HG02973 (cell line): ENCODE data around the gene VAMP5.
"Not testable (repeated sequence)": the region's sequence is repeated elsewhere in the genome, so short reads cannot be mapped to it uniquely, and the experiment has no call there.

Experiments
- ATAC-seq: cut with Tn5 transposase; IDR thresholded peaks from one replicate; pipeline ENCODE4 v1.9.1; 2021; ENCODE audit warnings: moderate library complexity; ENCODE audit not compliant: unreplicated experiment

Gene VAMP5

GRCh38 chr2:85582492-85582891, 1.7 kb upstream of the VAMP5 start:
- ATAC-seq: no peak

DNA sequence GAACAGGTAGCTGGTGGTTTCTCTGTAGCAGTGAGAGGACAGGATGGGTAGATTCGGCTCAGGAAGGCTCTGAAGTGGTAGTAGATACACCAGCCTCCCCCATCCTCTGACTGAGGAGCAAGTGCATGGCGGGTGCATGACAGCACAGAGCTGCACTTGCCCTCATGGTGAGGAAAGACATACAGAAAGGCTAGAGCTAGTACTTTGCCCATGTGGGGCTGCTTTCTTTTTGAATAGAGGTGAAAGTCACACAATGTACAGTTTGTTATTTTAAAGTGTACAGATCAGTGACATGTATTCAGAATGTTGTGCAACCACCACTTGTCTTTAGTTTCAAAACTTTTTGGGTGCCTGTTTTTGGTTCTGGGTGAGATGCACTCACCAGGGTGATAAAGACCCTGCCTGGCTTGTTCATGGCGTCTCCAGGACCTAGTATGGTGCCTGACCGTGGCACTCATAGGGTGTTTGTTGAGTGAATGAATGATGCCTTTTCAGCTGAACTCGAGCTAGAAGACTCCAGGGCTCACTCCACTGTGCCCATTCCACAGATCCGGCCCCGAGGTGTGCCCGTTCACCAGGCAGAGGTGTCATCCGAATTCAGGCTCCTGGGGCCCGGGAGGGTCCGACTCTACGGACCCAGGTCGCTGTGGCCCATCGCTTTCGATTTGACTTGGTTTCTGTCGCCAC, 421 bp upstream of the VAMP5 start:
- ATAC-seq: no peak

DNA sequence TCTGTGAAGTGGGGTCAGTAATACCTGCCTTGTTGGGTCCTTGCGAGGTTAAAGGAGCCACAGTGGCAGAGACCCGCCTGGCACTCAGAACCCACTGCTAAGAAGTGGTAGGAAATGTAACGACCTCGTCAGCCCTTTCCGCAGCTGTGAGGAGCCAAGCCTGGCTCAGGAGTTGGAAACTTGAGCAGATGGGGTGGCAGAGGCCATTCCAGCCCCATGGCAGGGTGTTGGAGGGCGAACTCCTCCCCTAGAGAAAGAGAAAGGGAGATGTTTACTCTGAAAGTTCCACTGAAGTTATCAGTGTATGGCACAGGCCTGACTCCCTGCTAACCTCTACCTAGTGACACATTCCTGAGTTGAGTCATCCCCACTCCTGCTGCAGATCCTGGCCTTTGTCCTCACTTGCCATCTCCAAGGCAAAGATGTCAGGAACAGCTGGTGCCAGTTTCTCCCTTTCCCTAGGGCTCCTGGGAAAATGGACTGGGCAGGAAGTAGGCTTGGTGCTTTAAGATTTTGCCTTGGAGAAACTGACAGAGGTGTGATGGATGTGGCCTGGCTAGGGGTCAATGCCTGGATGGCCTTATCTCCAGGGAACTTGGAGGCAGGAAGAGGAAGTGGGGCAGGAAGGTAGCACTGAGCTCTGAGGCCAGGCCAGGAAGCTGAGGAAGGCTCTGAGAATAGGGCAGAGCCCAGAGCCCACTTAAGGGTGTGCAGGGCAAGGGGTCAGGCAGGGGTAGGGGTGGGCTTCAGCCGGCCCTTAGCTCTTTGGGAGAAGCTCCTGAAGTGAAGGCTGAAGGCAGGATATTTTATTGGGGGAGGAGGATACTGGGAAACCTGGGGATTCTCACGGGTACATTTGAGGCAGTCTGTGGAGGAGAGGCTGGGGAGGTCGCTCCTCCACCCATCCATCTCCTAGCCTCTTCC, 888 bp downstream of the VAMP5 start:
- ATAC-seq: peak; percentile 41

DNA sequence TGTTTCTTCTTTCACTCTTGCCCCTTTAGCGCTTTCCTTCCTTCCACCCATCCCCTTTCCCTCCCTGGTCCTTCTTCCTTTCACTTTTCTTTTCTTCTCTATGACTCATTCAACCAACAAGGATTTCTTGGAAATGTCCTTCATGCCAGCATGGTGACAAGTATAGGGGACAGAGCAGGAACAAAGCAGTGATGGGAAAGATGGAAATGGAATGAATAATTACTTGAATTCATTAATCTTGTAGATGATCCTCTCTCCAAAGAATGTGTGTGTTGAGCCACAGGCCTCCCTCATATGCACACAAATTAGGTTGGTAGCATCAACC, 1.5 kb downstream of the VAMP5 start:
- no peak for ATAC-seq

- ATAC-seq: no peak
Measured at GRCh38 chr2:85588236-85588635, 4.0 kb downstream of the VAMP5 start.

- no peak for ATAC-seq
Measured at GRCh38 chr2:85588645-85589044, 4.4 kb downstream of the VAMP5 start.

DNA sequence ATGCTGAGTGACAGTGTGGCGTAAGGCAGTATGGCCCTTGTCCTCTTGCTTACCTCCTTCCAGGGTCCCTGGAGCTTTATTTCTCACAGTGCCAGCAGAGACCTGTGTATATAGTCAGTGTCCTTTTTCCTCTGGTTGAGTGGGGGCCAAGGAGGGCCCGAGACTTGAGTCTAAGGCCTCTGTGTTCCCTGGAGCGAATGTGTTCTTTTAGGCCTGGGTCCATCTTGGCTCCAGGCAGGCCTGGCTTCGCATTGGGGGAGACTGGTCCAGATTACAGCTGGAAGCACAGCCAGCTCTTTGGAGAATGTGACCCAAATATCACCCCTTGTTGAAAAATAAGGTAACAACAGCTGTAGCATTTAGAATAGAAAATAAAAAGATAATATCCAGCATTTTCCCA, 5.0 kb downstream of the VAMP5 start:
- no peak for ATAC-seq

- no peak for ATAC-seq
Measured at GRCh38 chr2:85589982-85590791, 6.0 kb downstream of the VAMP5 start.

DNA sequence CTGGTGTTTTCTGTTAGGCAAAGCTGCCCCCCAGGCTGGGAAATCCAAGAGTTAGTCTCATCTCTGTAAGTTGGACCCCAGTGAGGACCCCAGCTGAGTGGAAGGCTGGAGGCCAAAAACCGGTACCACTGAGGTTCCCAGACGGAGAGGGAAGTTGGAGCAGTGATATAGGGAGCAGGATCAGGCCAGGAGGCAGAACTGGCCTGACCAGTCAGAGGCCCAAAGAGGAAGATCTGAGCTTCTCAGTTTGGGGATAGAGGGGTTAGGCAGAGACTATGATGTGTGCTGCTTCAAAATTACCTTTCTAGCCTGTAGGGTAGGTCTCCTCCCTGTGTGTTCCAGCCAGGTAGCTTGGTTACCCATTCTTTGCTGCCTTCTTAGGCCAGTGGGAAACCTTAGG, 6.7 kb downstream of the VAMP5 start:
- no peak for ATAC-seq

DNA sequence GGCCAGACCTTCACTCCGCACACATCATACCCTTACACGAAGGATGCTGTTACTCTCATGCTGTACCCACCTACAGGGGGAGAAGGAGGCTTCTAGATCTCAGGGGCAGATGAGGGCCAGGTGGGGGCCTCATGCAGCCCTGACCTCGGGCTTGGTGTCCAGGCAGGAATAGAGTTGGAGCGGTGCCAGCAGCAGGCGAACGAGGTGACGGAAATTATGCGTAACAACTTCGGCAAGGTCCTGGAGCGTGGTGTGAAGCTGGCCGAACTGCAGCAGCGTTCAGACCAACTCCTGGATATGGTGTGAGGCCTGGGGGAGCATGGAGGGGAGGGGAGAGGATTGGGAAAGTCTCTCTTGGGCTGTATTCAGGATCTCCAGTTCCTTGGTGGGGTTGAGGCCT, 7.3 kb downstream of the VAMP5 start:
- no peak for ATAC-seq

DNA sequence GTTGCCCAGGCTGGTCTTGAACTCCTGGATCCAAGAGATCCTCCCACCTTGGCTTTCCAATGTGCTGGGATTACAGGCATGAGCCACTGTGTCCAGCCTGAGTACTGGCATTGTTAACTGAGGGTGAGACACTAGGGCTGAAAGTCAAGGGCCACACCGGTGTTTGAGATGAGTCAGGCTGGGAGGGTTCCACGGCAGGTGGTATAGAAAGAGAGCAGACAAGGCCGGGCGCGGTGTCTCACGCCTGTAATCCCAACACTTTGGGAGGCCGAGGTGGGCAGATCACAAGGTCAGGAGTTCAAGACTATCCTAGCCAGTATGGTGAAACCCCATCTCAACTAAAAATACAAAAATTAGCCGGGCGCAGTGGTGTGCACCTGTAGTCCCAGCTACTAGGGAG, 8.1 kb downstream of the VAMP5 start:
- not testable (repeated sequence) for ATAC-seq

GRCh38 chr2:85593023-85593422, 8.8 kb downstream of the VAMP5 start:
- no peak for ATAC-seq

GRCh38 chr2:85594715-85595300, 10.6 kb downstream of the VAMP5 start:
- ATAC-seq: no peak

- ATAC-seq: peak; percentile 98
Measured at GRCh38 chr2:85595301-85596025, 11.2 kb downstream of the VAMP5 start, which contains the start of gene RNF181. RNF181 (plus strand) TSS chr2:85595745; CDS start chr2:85595764, 19 bp downstream.

DNA sequence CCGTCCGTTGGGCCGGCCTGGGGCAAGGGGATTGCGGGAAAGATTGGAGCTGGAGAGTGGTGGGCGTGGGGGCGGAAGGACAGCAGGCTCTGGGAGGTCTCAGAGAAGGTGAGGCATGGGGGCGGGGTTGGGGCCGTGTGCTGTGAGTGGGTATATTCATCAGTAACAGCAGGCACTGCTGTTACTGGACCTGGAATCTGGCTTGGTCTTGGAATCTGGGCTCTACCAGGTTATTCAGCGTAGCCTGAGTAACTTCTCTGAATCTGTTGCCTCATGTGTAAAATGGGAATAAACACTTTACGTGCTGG, 11.7 kb downstream of the VAMP5 start:
- peak; percentile 3 for ATAC-seq

GRCh38 chr2:85596486-85597143, 12.4 kb downstream of the VAMP5 start:
- ATAC-seq: no peak

- no peak for ATAC-seq
Measured at GRCh38 chr2:85597241-85597640, 13.0 kb downstream of the VAMP5 start.

DNA sequence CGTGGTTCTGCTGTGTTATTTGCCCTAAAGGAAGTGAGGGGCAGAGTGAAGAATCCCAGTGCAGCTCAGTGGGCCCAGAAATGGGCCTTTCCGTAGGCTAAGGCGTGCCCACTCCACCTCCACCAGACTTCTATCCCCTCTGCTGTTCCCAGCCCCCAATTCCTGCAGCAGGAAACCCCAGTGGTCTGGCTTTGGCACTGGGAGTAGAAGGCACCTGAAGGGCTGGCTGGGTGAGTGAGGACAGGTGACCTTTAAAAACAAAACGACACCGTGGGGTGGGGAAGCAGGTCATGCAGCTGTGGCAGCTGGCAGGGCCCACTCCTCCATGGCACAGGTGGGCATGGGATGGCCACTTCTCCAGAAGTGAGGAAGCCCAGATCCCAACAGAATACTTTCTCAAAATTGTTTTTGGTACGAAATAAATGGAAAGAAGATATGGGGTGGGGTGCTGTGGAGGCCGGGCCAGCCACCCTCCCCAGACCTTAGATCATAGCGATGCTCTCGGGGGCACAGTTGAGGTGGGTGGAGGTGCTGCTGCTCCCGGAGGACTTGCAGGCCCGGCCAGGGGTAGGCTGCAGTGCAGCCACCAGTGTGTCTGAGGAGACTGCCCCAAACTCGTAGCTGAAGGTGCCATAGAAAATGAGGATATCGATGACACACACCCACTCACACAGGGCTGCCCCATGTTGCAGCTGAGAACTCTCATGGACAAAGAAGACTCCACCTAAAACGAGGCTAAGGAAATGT, 14.5 kb downstream of the VAMP5 start:
- ATAC-seq: no peak

- ATAC-seq: no peak
Measured at GRCh38 chr2:85599468-85600234, 15.4 kb downstream of the VAMP5 start.
